GM23338 (cell line): ENCODE data around the gene ILF2. TPM values are rescaled to one million over a fixed set of nuclear protein-coding genes. Genes with fewer than 3 reads are reported as not detected.

Experiments used
- ATAC-seq: fragments of 200-7000 bp; cut with Tn5 transposase; 3 replicates; pipeline ENCODE4 v1.9.1; 2020
- DNase-seq: peaks from one replicate; pipeline ENCODE4 v3.0.0-alpha.2; 2015; ENCODE audit warnings: low spot score
- H2AFZ ChIP-seq: fragments of 200-600 bp; sonication (generic); 2 replicates; pipeline ENCODE4 v1.8.0; 2016; ENCODE audit warnings: antibody characterized with exemption, mild to moderate bottlenecking, moderate library complexity
- H3F3A ChIP-seq: fragments of 200-600 bp; sonication (generic); replicated peaks from 2 replicates; pipeline ENCODE4 v1.8.0; 2017; ENCODE audit warnings: antibody characterized with exemption, mixed run types, low read depth
- H3K27ac ChIP-seq: fragments of 200-600 bp; sonication (generic); 2 replicates; pipeline ENCODE4 v1.6.1; 2016; ENCODE audit warnings: low read depth
- H3K27me3 ChIP-seq: fragments of 200-600 bp; sonication (generic); 2 replicates; pipeline ENCODE4 v1.8.0; 2016; ENCODE audit warnings: mild to moderate bottlenecking, mixed run types, moderate library complexity; ENCODE audit not compliant: insufficient read depth
- H3K36me3 ChIP-seq: fragments of 200-600 bp; sonication (generic); 2 replicates; pipeline ENCODE4 v1.8.0; 2016; ENCODE audit warnings: mild to moderate bottlenecking; ENCODE audit not compliant: insufficient read depth
- H3K4me1 ChIP-seq: fragments of 200-600 bp; sonication (generic); 2 replicates; pipeline ENCODE4 v1.8.0; 2016; ENCODE audit warnings: mild to moderate bottlenecking, moderate library complexity; ENCODE audit not compliant: insufficient read depth
- H3K4me2 ChIP-seq: fragments of 200-600 bp; sonication (generic); 2 replicates; pipeline ENCODE4 v1.7.1; 2017; ENCODE audit warnings: mixed run types
- H3K4me3 ChIP-seq: fragments of 200-600 bp; sonication (generic); 2 replicates; pipeline ENCODE4 v1.6.1; 2016; ENCODE audit warnings: mixed run types
- H3K79me2 ChIP-seq: fragments of 200-600 bp; sonication (generic); replicated peaks from 2 replicates; pipeline ENCODE4 v1.8.0; 2017; ENCODE audit warnings: mild to moderate bottlenecking; ENCODE audit not compliant: insufficient read depth
- H3K9me2 ChIP-seq: fragments of 200-600 bp; sonication (generic); 2 replicates; pipeline ENCODE4 v1.8.0; 2017; ENCODE audit not compliant: insufficient read depth
- H4K20me1 ChIP-seq: fragments of 200-600 bp; sonication (generic); replicated peaks from 2 replicates; pipeline ENCODE4 v1.8.0; 2017; ENCODE audit warnings: mild to moderate bottlenecking; ENCODE audit not compliant: insufficient read depth
- H3K27ac Mint-ChIP-seq: 2 replicates; pipeline ENCODE4 v1.8.0; 2020; ENCODE audit warnings: inconsistent platforms, mild to moderate bottlenecking, moderate library complexity, mixed read lengths
- H3K27me3 Mint-ChIP-seq: 3 replicates; pipeline ENCODE4 v1.8.0; 2022; ENCODE audit warnings: low read depth, mild to moderate bottlenecking, moderate library complexity, mixed read lengths, inconsistent platforms; ENCODE audit not compliant: insufficient read depth, poor library complexity
- H3K36me3 Mint-ChIP-seq: 3 replicates; pipeline ENCODE4 v1.8.0; 2021; ENCODE audit warnings: low read depth, mild to moderate bottlenecking, inconsistent platforms, moderate library complexity, mixed read lengths
- H3K4me1 Mint-ChIP-seq: 3 replicates; pipeline ENCODE4 v1.8.0; 2020; ENCODE audit warnings: mild to moderate bottlenecking, inconsistent platforms, mixed read lengths
- H3K4me3 Mint-ChIP-seq: 3 replicates; pipeline ENCODE4 v1.8.0; 2021; ENCODE audit warnings: moderate library complexity, mild to moderate bottlenecking, inconsistent platforms, mixed read lengths
- H3K9me3 Mint-ChIP-seq: 3 replicates; pipeline ENCODE4 v1.8.0; 2020; ENCODE audit warnings: moderate library complexity, mild to moderate bottlenecking, inconsistent platforms, mixed read lengths
- CREB1 ChIP-seq: fragments of 250-450 bp; sonication (Bioruptor Pico); IDR thresholded peaks from 2 replicates; pipeline ENCODE4 v1.5.0; 2020; ENCODE audit warnings: low read depth, mild to moderate bottlenecking, moderate library complexity
- EZH2 ChIP-seq: fragments of 200-600 bp; sonication (generic); IDR thresholded peaks from one replicate; pipeline ENCODE4 v1.8.0; 2017; ENCODE audit warnings: antibody characterized with exemption, mild to moderate bottlenecking, low read depth; ENCODE audit not compliant: unreplicated experiment
- EZH2phosphoT487 ChIP-seq: fragments of 200-600 bp; sonication (generic); IDR thresholded peaks from one replicate; pipeline ENCODE4 v1.8.1; 2018; ENCODE audit warnings: antibody characterized with exemption; ENCODE audit not compliant: unreplicated experiment
- JUNB ChIP-seq: IDR thresholded peaks from one replicate; pipeline ENCODE4 v1.6.1; 2016; ENCODE audit warnings: antibody characterized with exemption; ENCODE audit not compliant: unreplicated experiment
- NANOG ChIP-seq: IDR thresholded peaks from 2 replicates; pipeline ENCODE4 v1.6.1; 2016; ENCODE audit warnings: antibody characterized with exemption, borderline replicate concordance
- POLR2AphosphoS5 ChIP-seq: IDR thresholded peaks from 2 replicates; pipeline ENCODE4 v1.6.1; 2016; ENCODE audit warnings: antibody characterized with exemption, low read depth
- STAT1 ChIP-seq: IDR thresholded peaks from one replicate; pipeline ENCODE4 v1.6.1; 2016; ENCODE audit warnings: antibody characterized with exemption; ENCODE audit not compliant: unreplicated experiment
- ZNF114 ChIP-seq: fragments of 250-450 bp; sonication (Bioruptor Pico); IDR thresholded peaks from 2 replicates; pipeline ENCODE4 v1.5.0; 2020; ENCODE audit warnings: mild to moderate bottlenecking, moderate library complexity
- ZNF331 ChIP-seq: fragments of 250-450 bp; sonication (Bioruptor Pico); IDR thresholded peaks from 2 replicates; pipeline ENCODE4 v1.5.0; 2020; ENCODE audit warnings: low read depth, mild to moderate bottlenecking, moderate library complexity
- ZNF462 ChIP-seq: fragments of 250-450 bp; sonication (Bioruptor Pico); IDR thresholded peaks from 2 replicates; pipeline ENCODE4 v1.5.0; 2020; ENCODE audit warnings: mild to moderate bottlenecking, moderate library complexity
- polyA plus RNA-seq: library from polyadenylated mRNA; unstranded; fragments of >200 nt; fragmentation: Nextera tagmentation; extraction: Ambion mirVana; gene quantifications from 2 replicates; pipeline ENCODE4 v1.2.1, GENCODE V29; 2016
- total RNA-seq: library from RNA; depleted of rRNA; stranded (reverse); fragments of >200 nt; shearing (Covaris generic); gene quantifications from 2 replicates; pipeline ENCODE4 v1.2.3, GENCODE V29; 2014
- TF ChIP-seq, protein P1 (sequence below): IDR thresholded peaks from one replicate; pipeline ENCODE4 v1.6.1; 2018; ENCODE audit warnings: antibody characterized with exemption; ENCODE audit not compliant: unreplicated experiment
- TF ChIP-seq, protein P2 (sequence below): IDR thresholded peaks from 2 replicates; pipeline ENCODE4 v1.6.1; 2016; ENCODE audit warnings: antibody characterized with exemption
- TF ChIP-seq, protein P3 (sequence below), 2 experiments: fragments of 200-600 bp in 1 of 2; sonication (generic) in 1 of 2; conservative IDR thresholded peaks; 2 replicates each; pipeline versions ENCODE4 v1.5.1 to v1.6.1; 2016 to 2017; ENCODE audit warnings: antibody characterized with exemption in 2 of 2, low read depth in 2 of 2, mild to moderate bottlenecking in 2 of 2, moderate library complexity in 1 of 2

Gene ILF2
- total and polyA plus RNA-seq, 2 experiments from 2014 or later, result 214 to 337 TPM

DNA sequence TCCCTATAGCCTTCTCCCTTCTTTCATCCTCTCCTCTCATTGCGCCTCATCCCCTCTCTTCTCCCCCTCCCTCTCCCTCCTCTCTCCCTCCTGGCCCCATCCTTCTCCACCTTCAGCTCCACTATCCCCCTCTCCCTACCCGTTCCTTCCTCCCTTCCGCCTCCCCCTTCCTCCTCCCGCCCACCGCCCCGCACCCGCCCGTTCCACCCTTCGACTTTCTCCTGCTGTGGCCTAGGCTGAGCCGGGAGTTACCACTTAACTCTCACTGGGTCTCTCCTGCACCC is 9.3 kb upstream of the ILF2 start:
- Mint-ChIP-seq H3K9me3 (no peaks in the 10 kb centered on the region; the same call in 1 of the 3 replicates), H3K27ac (no peak overlapping the region), H3K27me3 (peaks cover 24% of the 10 kb centered on the region), H3K4me1 (peaks cover 24% of the 10 kb centered on the region), H3K36me3 (peaks cover 29% of the 10 kb centered on the region), H3K4me3 (peak overlapping the region; percentile 84)
- peak; percentile 67 for DNase-seq
- Histone ChIP-seq H3K4me1 (peaks cover 6% of the 10 kb centered on the region), H3K4me3 (peak overlapping the region; percentile 85), H3F3A (peaks cover 7% of the 10 kb centered on the region), H3K4me2 (peak overlapping the region; percentile 99), H3K27ac (no peak overlapping the region), H4K20me1 (no peaks in the 10 kb centered on the region), H3K36me3 (no peaks in the 10 kb centered on the region), H3K9me2 (no peaks in the 10 kb centered on the region), H2AFZ (peak overlapping the region; percentile 98), H3K27me3 (peaks cover 35% of the 10 kb centered on the region), H3K79me2 (no peaks in the 10 kb centered on the region)
- TF ChIP-seq ZNF331 (no peak), STAT1 (no peak), EZH2phosphoT487 (no peak), ZNF462 (CRISPR knock-in tag) (no peak), JUNB (no peak), POLR2AphosphoS5 (no peak), NANOG (no peak), CREB1 (CRISPR knock-in tag) (no peak), ZNF114 (no peak), EZH2 (no peak)
- TF ChIP-seq, protein P1, sequence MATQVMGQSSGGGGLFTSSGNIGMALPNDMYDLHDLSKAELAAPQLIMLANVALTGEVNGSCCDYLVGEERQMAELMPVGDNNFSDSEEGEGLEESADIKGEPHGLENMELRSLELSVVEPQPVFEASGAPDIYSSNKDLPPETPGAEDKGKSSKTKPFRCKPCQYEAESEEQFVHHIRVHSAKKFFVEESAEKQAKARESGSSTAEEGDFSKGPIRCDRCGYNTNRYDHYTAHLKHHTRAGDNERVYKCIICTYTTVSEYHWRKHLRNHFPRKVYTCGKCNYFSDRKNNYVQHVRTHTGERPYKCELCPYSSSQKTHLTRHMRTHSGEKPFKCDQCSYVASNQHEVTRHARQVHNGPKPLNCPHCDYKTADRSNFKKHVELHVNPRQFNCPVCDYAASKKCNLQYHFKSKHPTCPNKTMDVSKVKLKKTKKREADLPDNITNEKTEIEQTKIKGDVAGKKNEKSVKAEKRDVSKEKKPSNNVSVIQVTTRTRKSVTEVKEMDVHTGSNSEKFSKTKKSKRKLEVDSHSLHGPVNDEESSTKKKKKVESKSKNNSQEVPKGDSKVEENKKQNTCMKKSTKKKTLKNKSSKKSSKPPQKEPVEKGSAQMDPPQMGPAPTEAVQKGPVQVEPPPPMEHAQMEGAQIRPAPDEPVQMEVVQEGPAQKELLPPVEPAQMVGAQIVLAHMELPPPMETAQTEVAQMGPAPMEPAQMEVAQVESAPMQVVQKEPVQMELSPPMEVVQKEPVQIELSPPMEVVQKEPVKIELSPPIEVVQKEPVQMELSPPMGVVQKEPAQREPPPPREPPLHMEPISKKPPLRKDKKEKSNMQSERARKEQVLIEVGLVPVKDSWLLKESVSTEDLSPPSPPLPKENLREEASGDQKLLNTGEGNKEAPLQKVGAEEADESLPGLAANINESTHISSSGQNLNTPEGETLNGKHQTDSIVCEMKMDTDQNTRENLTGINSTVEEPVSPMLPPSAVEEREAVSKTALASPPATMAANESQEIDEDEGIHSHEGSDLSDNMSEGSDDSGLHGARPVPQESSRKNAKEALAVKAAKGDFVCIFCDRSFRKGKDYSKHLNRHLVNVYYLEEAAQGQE, result no peak
- TF ChIP-seq, protein P2, sequence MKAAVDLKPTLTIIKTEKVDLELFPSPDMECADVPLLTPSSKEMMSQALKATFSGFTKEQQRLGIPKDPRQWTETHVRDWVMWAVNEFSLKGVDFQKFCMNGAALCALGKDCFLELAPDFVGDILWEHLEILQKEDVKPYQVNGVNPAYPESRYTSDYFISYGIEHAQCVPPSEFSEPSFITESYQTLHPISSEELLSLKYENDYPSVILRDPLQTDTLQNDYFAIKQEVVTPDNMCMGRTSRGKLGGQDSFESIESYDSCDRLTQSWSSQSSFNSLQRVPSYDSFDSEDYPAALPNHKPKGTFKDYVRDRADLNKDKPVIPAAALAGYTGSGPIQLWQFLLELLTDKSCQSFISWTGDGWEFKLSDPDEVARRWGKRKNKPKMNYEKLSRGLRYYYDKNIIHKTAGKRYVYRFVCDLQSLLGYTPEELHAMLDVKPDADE, result no peak
- TF ChIP-seq, protein P3, sequence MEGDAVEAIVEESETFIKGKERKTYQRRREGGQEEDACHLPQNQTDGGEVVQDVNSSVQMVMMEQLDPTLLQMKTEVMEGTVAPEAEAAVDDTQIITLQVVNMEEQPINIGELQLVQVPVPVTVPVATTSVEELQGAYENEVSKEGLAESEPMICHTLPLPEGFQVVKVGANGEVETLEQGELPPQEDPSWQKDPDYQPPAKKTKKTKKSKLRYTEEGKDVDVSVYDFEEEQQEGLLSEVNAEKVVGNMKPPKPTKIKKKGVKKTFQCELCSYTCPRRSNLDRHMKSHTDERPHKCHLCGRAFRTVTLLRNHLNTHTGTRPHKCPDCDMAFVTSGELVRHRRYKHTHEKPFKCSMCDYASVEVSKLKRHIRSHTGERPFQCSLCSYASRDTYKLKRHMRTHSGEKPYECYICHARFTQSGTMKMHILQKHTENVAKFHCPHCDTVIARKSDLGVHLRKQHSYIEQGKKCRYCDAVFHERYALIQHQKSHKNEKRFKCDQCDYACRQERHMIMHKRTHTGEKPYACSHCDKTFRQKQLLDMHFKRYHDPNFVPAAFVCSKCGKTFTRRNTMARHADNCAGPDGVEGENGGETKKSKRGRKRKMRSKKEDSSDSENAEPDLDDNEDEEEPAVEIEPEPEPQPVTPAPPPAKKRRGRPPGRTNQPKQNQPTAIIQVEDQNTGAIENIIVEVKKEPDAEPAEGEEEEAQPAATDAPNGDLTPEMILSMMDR (conservative IDR thresholded peaks at IDR 0.05; ENCODE audit: low read depth in 2 of 2), result no peak
- peak; percentile 23 for ATAC-seq
